HepG2 (cell line): ENCODE results near the gene TUT1. TPM values are rescaled to one million over a fixed set of nuclear protein-coding genes. Genes with fewer than 3 reads are reported as not detected.

Source experiments
- ATAC-seq: fragments of 200-7000 bp; cut with Tn5 transposase; 3 replicates; pipeline ENCODE4 v1.9.1; 2020; ENCODE audit warnings: mild to moderate bottlenecking, moderate library complexity
- BruUV-seq: library from RNA; stranded (reverse); fragments of 400-500 nt; replicated peaks from 2 replicates; lab custom pipeline; 2021; lab: Mats Ljungman, UMichigan
- CTCF ChIA-PET: fragments of 300-600 bp; formaldehyde crosslinking; extraction: SDS; loops from one replicate; lab custom pipeline; 2021; ENCODE audit warnings: low total read pairs, inconsistent platforms, low intra/inter-chr PET ratio; lab: Yijun Ruan, JAX
- POLR2A ChIA-PET: fragments of 350-600 bp; sonication (Branson Sonifier 250); formaldehyde crosslinking; loops from one replicate; lab custom pipeline; 2020; ENCODE audit warnings: antibody characterized with exemption, inconsistent platforms; lab: Yijun Ruan, JAX
- DNase-seq: peaks from one replicate; pipeline ENCODE4 v3.0.0-alpha.2; 2015; ENCODE audit warnings: low spot score
- FAIRE-seq: peaks from 3 replicates; lab custom pipeline; 2011; peaks lifted over from hg19 to GRCh38; lab: Jason Lieb, UNC
- H2AFZ ChIP-seq: one replicate; pipeline ENCODE4 v1.6.1; 2011; ENCODE audit warnings: low read length, inconsistent platforms
- H3K27ac ChIP-seq: fragments of 300-600 bp; 3 replicates; pipeline ENCODE4 v1.8.0; 2011; ENCODE audit warnings: mixed run types, mild to moderate bottlenecking, mixed read lengths, low read length, inconsistent platforms; ENCODE audit not compliant: insufficient read depth; ENCODE audit errors: extremely low read length
- H3K27me3 ChIP-seq, 2 experiments: fragments of 200-600 bp in 1 of 2; 2 replicates in 1 of 2; 3 replicates in 1 of 2; pipeline versions ENCODE4 v1.6.0 to v1.8.0; 2011; ENCODE audit warnings: low read length in 2 of 2, mild to moderate bottlenecking in 2 of 2, moderate library complexity in 2 of 2, inconsistent platforms in 1 of 2; ENCODE audit not compliant: insufficient read depth in 2 of 2, control insufficient read depth in 1 of 2
- H3K36me3 ChIP-seq, 2 experiments: fragments of 200-600 bp in 1 of 2; replicated peaks in 1 of 2; 2 replicates in 1 of 2; 3 replicates in 1 of 2; pipeline versions ENCODE4 v1.5.1 to v1.8.0; 2011; ENCODE audit warnings: low read length in 2 of 2, inconsistent platforms in 1 of 2; ENCODE audit not compliant: insufficient read depth in 2 of 2, control insufficient read depth in 1 of 2
- H3K4me1 ChIP-seq: 2 replicates; pipeline ENCODE4 v1.5.1; 2012; ENCODE audit warnings: low read length, inconsistent platforms; ENCODE audit not compliant: insufficient read depth
- H3K4me2 ChIP-seq: 2 replicates; pipeline ENCODE4 v1.6.0; 2011; ENCODE audit warnings: low read depth, low read length, inconsistent platforms
- H3K4me3 ChIP-seq, 3 experiments: fragments of 200-600 bp in 1 of 3; sonication (generic), shearing (Covaris generic) in 1 of 3; replicated peaks in 1 of 3; 2 replicates each; pipeline ENCODE4 v1.5.1; 2011 to 2016; ENCODE audit warnings: low read length in 3 of 3, inconsistent platforms in 2 of 3, low read depth in 2 of 3, mild to moderate bottlenecking in 2 of 3, control low read depth in 1 of 3, mixed read lengths in 1 of 3; ENCODE audit not compliant: insufficient read depth in 1 of 3
- H3K79me2 ChIP-seq: one replicate; pipeline ENCODE4 v1.6.1; 2011; ENCODE audit warnings: low read length, inconsistent platforms; ENCODE audit not compliant: insufficient read depth
- H3K9ac ChIP-seq: 2 replicates; pipeline ENCODE4 v1.6.0; 2011; ENCODE audit warnings: mild to moderate bottlenecking, low read depth, low read length, inconsistent platforms; ENCODE audit not compliant: insufficient read depth
- H3K9me3 ChIP-seq: 2 replicates; pipeline ENCODE4 v1.5.1; 2012; ENCODE audit warnings: mild to moderate bottlenecking, low read length
- H4K20me1 ChIP-seq: 2 replicates; pipeline ENCODE4 v1.6.0; 2011; ENCODE audit warnings: inconsistent platforms, mild to moderate bottlenecking, low read length, moderate library complexity; ENCODE audit not compliant: insufficient read depth
- GRHL1 ChIP-seq: sonication (generic); formaldehyde crosslinking; conservative IDR thresholded peaks from 2 replicates; pipeline ENCODE4 v1.8.0; 2022; ENCODE audit warnings: missing genetic modification reagents
- GZF1 ChIP-seq: sonication (generic); formaldehyde crosslinking; IDR thresholded peaks from 2 replicates; pipeline ENCODE4 v1.5.1; 2020; ENCODE audit warnings: mild to moderate bottlenecking, missing genetic modification reagents
- PHF20 ChIP-seq: sonication (generic); formaldehyde crosslinking; IDR thresholded peaks from 2 replicates; pipeline ENCODE4 v1.5.0; 2020; ENCODE audit warnings: mild to moderate bottlenecking, missing genetic modification reagents
- REL ChIP-seq: sonication (generic); formaldehyde crosslinking; conservative IDR thresholded peaks from 2 replicates; pipeline ENCODE4 v1.8.0; 2022; ENCODE audit warnings: mild to moderate bottlenecking, missing genetic modification reagents, moderate library complexity
- SKI ChIP-seq: fragments of 450-650 bp; IDR thresholded peaks from one replicate; pipeline ENCODE4 v1.6.1; 2018; ENCODE audit warnings: mild to moderate bottlenecking; ENCODE audit not compliant: partially characterized antibody
- TBP ChIP-seq: sonication (generic); formaldehyde crosslinking; IDR thresholded peaks from 2 replicates; pipeline ENCODE4 v1.5.0; 2020; ENCODE audit warnings: missing genetic modification reagents
- TGIF2 ChIP-seq: IDR thresholded peaks from 2 replicates; pipeline ENCODE4 v1.6.1; 2016; ENCODE audit warnings: control low read depth, missing compliant biosample characterization
- TRIM24 ChIP-seq: sonication (generic); formaldehyde crosslinking; IDR thresholded peaks from 2 replicates; pipeline ENCODE4 v1.8.0; 2022; ENCODE audit warnings: mild to moderate bottlenecking, missing genetic modification reagents
- ZFP36L1 ChIP-seq: sonication (generic); formaldehyde crosslinking; IDR thresholded peaks from 2 replicates; pipeline ENCODE4 v1.8.0; 2022; ENCODE audit warnings: mild to moderate bottlenecking, missing genetic modification reagents, moderate library complexity
- ZNF207 ChIP-seq: fragments of 450-650 bp; IDR thresholded peaks from 2 replicates; pipeline ENCODE4 v1.6.1; 2016; ENCODE audit warnings: antibody characterized with exemption, borderline replicate concordance
- ZNF629 ChIP-seq: sonication (generic); formaldehyde crosslinking; conservative IDR thresholded peaks from 2 replicates; pipeline ENCODE4 v1.5.0; 2020; ENCODE audit warnings: missing genetic modification reagents
- ZNF670 ChIP-seq: sonication (generic); formaldehyde crosslinking; IDR thresholded peaks from 2 replicates; pipeline ENCODE4 v1.8.0; 2022; ENCODE audit warnings: mild to moderate bottlenecking, missing genetic modification reagents, borderline replicate concordance
- ZNF713 ChIP-seq: sonication (generic); formaldehyde crosslinking; IDR thresholded peaks from 2 replicates; pipeline ENCODE4 v1.4.0; 2020; ENCODE audit warnings: mild to moderate bottlenecking, missing genetic modification reagents
- WGBS: methylation state at CpG from one replicate; pipeline ENCODE4 v1.1.6; 2017; ENCODE audit warnings: low lambda C conversion rate; 5-methylcytosine and 5-hydroxymethylcytosine counted together
- in situ Hi-C: cut with HindIII; loops from 2 replicates; pipeline ENCODE4 v1.10.0; 2017; ENCODE audit warnings: low pct_unique_long_range_greater_than_20kb; ENCODE audit not compliant: extremely low pct_ligation_motif_present
- intact Hi-C: fragments of 100-400 bp; cut with micrococcal nuclease; formaldehyde crosslinking; loops from one replicate; pipeline ENCODE4 v1.10.0; 2022; ENCODE audit not compliant: unreplicated experiment
- polyA plus RNA-seq, 8 experiments: library from polyadenylated mRNA; depleted of rRNA in 3 of 8; stranded (reverse) in 7 of 8; unstranded in 1 of 8; fragments of >200 nt; fragmentation: Illumina TruSeq in 4 of 8; extraction: Trizol in 4 of 8; gene quantifications; 2 replicates each; pipeline versions ENCODE4 v1.2.1 to v1.2.3, GENCODE V29; 2011 to 2016; ENCODE audit warnings: low read depth in 4 of 8, missing spikeins in 1 of 8, mixed read lengths in 1 of 8; ENCODE audit not compliant: insufficient read depth in 1 of 8
- total RNA-seq, 5 experiments: library from RNA; depleted of rRNA; stranded (reverse); fragments of >200 nt; fragmentation: Illumina TruSeq; extraction: Trizol; gene quantifications; 2 replicates each; pipeline ENCODE4 v1.2.3, GENCODE V29; 2016; ENCODE audit warnings: low read depth in 1 of 5

The TUT1 gene
- total and polyA plus RNA-seq, 2 of the 13 experiments (the other 11 are each of a cell fraction or from before 2014, with no cell fraction given) = 9.7 to 14.3 TPM

DNA sequence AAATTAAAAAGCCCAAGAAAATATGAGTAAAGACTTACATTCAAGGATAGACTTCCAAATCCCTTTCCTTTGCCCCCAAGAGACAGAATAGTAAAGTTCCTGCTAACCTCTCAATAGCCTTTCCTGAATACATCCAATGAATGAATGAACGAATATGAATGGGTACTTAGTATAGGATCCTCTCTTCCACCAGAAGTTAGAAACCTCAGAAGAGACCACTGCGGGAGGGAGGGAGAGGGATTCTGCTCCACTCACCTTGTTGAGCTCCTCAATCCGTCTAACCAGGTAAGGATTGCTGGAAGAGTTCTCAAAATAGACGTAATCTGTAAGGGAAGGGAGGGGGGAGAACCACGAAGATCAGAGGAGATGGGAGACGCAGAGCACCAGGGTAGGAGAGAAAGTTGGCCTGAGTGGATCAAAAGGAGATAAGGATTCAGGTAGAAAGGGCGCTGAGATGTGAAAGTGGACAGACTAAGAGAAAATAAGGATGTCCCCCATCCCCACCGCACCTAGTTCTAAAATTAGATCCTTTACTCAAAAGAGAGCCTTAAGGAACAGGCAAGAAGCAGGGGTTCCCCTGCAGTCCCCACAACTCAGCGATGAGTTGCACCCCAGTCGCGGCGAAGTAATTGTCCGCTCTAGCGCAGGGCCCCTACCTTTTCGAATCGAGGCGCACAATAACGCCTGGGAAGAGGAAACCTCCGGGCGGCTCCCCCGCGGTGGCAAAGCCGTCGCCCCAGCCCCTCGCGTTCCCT is 9.2 kb upstream of the TUT1 start (continued):
- TF ChIP-seq ZNF670 = no peak
- no peak for TF ChIP-seq GRHL1 (CRISPR knock-in tag)
- TF ChIP-seq REL (CRISPR knock-in tag) = no peak
- no peak for TF ChIP-seq ZNF713
- no peak for TF ChIP-seq GZF1 (CRISPR knock-in tag)
- TF ChIP-seq TRIM24 (CRISPR knock-in tag) = no peak
- TF ChIP-seq ZNF629 = no peak
- no peak for TF ChIP-seq TBP (CRISPR knock-in tag)
- TF ChIP-seq ZNF207 = no peak
- TF ChIP-seq ZFP36L1 (CRISPR knock-in tag) = no peak
- TF ChIP-seq SKI = no peak
- TF ChIP-seq TGIF2 (CRISPR knock-in tag) = no peak

DNA sequence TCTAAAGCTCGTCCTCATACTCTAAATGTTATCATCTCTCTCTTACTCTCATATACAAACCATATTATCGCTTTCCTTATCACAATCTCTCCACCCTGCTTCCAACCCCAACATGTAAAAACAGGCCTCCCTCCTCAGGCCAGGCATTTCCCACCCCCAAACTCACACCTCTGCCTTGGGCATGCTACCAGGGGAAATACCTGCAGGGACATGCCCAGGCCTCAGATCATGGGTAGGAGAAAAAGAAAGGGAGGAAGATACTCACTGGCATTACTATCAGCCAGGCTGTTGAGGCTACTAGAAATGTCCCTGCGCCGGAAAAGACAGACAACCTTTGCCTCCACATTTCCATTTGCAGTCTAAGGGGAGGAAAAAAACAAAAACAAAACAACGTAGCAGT is 8.6 kb upstream of the TUT1 start:
- ChIA-PET POLR2A (interaction anchor here (0.6 to 3.8 kb wide), 12 partner anchors 8 to 241 kb away, joined by 3 to 137 read pairs (median 8); partner anchors contain the start of genes B3GAT3, C11orf98, CSKMT and EEF1G), CTCF (no interaction called here)
- no peak for FAIRE-seq
- ATAC-seq = no peak
- peak overlapping the region; percentile 97 for H3K4me2 ChIP-seq
- H3K4me3 ChIP-seq = peak overlapping the region; percentile 91 to 94 (median 94)
- peaks cover 33% of the 10 kb centered on the region for H3K79me2 ChIP-seq
- no peak for TF ChIP-seq PHF20 (CRISPR knock-in tag)
- 45% methylated on average over 5 of the region's 5 CpGs for WGBS
- H3K27me3 ChIP-seq = no peaks in the 10 kb centered on the region; a peak in 1 of 5 replicates
- H3K27ac ChIP-seq = peak overlapping the region; percentile 88
- H4K20me1 ChIP-seq = no peaks in the 10 kb centered on the region
- no peaks in the 10 kb centered on the region for H3K9me3 ChIP-seq
- TSS peak; percentile 56 for BruUV-seq
- H3K9ac ChIP-seq = peak overlapping the region; percentile 99
- peaks cover 22 to 38% of the 10 kb centered on the region in 2 experiments for H3K36me3 ChIP-seq
- peaks cover 34% of the 10 kb centered on the region for H3K4me1 ChIP-seq
- no peak overlapping the region for H2AFZ ChIP-seq
- intact Hi-C loops = loop anchor here (1.0 kb wide), 1 partner anchor 9 kb away; the partner anchor contains the start of gene TUT1
- in situ Hi-C loops = no loop called here
- no peak for DNase-seq
